ENCODE results near the gene SLC29A4. TPM values are rescaled to one million over a fixed set of nuclear protein-coding genes. Genes with fewer than 3 reads are reported as not detected.
A peak's percentile ranks its signal among the peaks of the same experiment; 100 is the strongest.
"Not testable (repeated sequence)": the region's sequence is repeated elsewhere in the genome, so short reads cannot be mapped to it uniquely, and the experiment has no call there.

Gene SLC29A4
- total RNA-seq, 1 experiment from 2014 or later, result 27.7 TPM

GRCh38 chr7:5283421-5284303 lies 919 bp downstream of the SLC29A4 start:
- CTCF ChIA-PET, result no interaction called here
- Histone ChIP-seq H3K36me3 (ENCODE audit: insufficient read depth, low read length, poor library complexity, severe bottlenecking) (peaks cover 4% of the 10 kb centered on the region), H3K27ac (ENCODE audit: low read depth, low read length, poor library complexity, severe bottlenecking) (peak overlapping the region; percentile 57), H3K9me3 (ENCODE audit: low read depth, low read length, poor library complexity, severe bottlenecking) (no peaks in the 10 kb centered on the region), H3K4me1 (ENCODE audit: insufficient read depth, low read length, poor library complexity, severe bottlenecking) (no peaks in the 10 kb centered on the region), H3K4me3 (ENCODE audit: low read depth, low read length, poor library complexity, severe bottlenecking) (peak overlapping the region; percentile 63), H3K27me3 (replicated peaks; ENCODE audit: insufficient read depth, low read depth, low read length, poor library complexity) (no peaks in the 10 kb centered on the region)
- POLR2A ChIA-PET (ENCODE audit: low non-redundant PET), result no interaction called here
- intact Hi-C loops (cut with micrococcal nuclease; ENCODE audit: unreplicated experiment), result no loop called here
- no peak for DNase-seq (ENCODE audit: low spot score)
- no TSS peak for BruUV-seq (replicated peaks)
- TF ChIP-seq EZH2 (IDR thresholded peaks at IDR 0.05; ENCODE audit: borderline replicate concordance, low read depth, low read length, poor library complexity, severe bottlenecking), result no peak

- H3K4me1 ChIP-seq (ENCODE audit: insufficient read depth, low read length, poor library complexity, severe bottlenecking), result no peaks in the 10 kb centered on the region
- H3K27ac ChIP-seq (ENCODE audit: low read depth, low read length, poor library complexity, severe bottlenecking), result no peak overlapping the region
- H3K27me3 ChIP-seq (replicated peaks; ENCODE audit: insufficient read depth, low read depth, low read length, poor library complexity), result no peaks in the 10 kb centered on the region
- POLR2A ChIA-PET (ENCODE audit: low non-redundant PET), result no interaction called here
- H3K36me3 ChIP-seq (ENCODE audit: insufficient read depth, low read length, poor library complexity, severe bottlenecking), result peaks cover 4% of the 10 kb centered on the region
- no peaks in the 10 kb centered on the region for H3K9me3 ChIP-seq (ENCODE audit: low read depth, low read length, poor library complexity, severe bottlenecking)
- intact Hi-C loops (cut with micrococcal nuclease; ENCODE audit: unreplicated experiment), result no loop called here
- no peak overlapping the region for H3K4me3 ChIP-seq (ENCODE audit: low read depth, low read length, poor library complexity, severe bottlenecking)
- CTCF ChIA-PET, result no interaction called here
- TF ChIP-seq EZH2 (IDR thresholded peaks at IDR 0.05; ENCODE audit: borderline replicate concordance, low read depth, low read length, poor library complexity, severe bottlenecking) (no peak), CTCF (conservative IDR thresholded peaks at IDR 0.05; ENCODE audit: low read depth, low read length) (peak; percentile 34; the same call in 1 of the 2 replicates)
- no TSS peak for BruUV-seq (replicated peaks)
- peak; percentile 35 for DNase-seq (ENCODE audit: low spot score)
Observed at GRCh38 chr7:5284304-5285281, 1.9 kb downstream of the SLC29A4 start.

GRCh38 chr7:5286933-5287332 lies 4.2 kb downstream of the SLC29A4 start:
- intact Hi-C loops (cut with micrococcal nuclease; ENCODE audit: unreplicated experiment), result no loop called here
- Histone ChIP-seq H3K27ac (ENCODE audit: low read depth, low read length, poor library complexity, severe bottlenecking) (no peak overlapping the region), H3K9me3 (ENCODE audit: low read depth, low read length, poor library complexity, severe bottlenecking) (no peaks in the 10 kb centered on the region), H3K4me1 (ENCODE audit: insufficient read depth, low read length, poor library complexity, severe bottlenecking) (no peaks in the 10 kb centered on the region), H3K36me3 (ENCODE audit: insufficient read depth, low read length, poor library complexity, severe bottlenecking) (peaks cover 4% of the 10 kb centered on the region), H3K27me3 (replicated peaks; ENCODE audit: insufficient read depth, low read depth, low read length, poor library complexity) (no peaks in the 10 kb centered on the region), H3K4me3 (ENCODE audit: low read depth, low read length, poor library complexity, severe bottlenecking) (no peak overlapping the region)
- CTCF ChIA-PET, result no interaction called here
- DNase-seq (ENCODE audit: low spot score), result no peak
- BruUV-seq (replicated peaks), result no TSS peak
- POLR2A ChIA-PET (ENCODE audit: low non-redundant PET), result no interaction called here
- no peak for TF ChIP-seq EZH2 (IDR thresholded peaks at IDR 0.05; ENCODE audit: borderline replicate concordance, low read depth, low read length, poor library complexity, severe bottlenecking)
- TF ChIP-seq CTCF (conservative IDR thresholded peaks at IDR 0.05; ENCODE audit: low read depth, low read length), result no peak

- POLR2A ChIA-PET (ENCODE audit: low non-redundant PET); intact Hi-C loops (cut with micrococcal nuclease; ENCODE audit: unreplicated experiment); H3K9me3 ChIP-seq (ENCODE audit: low read depth, low read length, poor library complexity, severe bottlenecking); BruUV-seq (replicated peaks); H3K4me1 ChIP-seq (ENCODE audit: insufficient read depth, low read length, poor library complexity, severe bottlenecking); DNase-seq (ENCODE audit: low spot score); H3K4me3 ChIP-seq (ENCODE audit: low read depth, low read length, poor library complexity, severe bottlenecking); H3K36me3 ChIP-seq (ENCODE audit: insufficient read depth, low read length, poor library complexity, severe bottlenecking); H3K27me3 ChIP-seq (replicated peaks; ENCODE audit: insufficient read depth, low read depth, low read length, poor library complexity); CTCF ChIA-PET; H3K27ac ChIP-seq (ENCODE audit: low read depth, low read length, poor library complexity, severe bottlenecking): not testable (repeated sequence)
Observed at GRCh38 chr7:5287373-5287772, 4.6 kb downstream of the SLC29A4 start.

All from A673 (cell line).